ENCODE data around the gene KRT36.

KRT36 gene

GRCh38 chr17:41511116-41511515, 21.4 kb upstream of the KRT36 start:
- TF ChIP-seq, protein P1, sequence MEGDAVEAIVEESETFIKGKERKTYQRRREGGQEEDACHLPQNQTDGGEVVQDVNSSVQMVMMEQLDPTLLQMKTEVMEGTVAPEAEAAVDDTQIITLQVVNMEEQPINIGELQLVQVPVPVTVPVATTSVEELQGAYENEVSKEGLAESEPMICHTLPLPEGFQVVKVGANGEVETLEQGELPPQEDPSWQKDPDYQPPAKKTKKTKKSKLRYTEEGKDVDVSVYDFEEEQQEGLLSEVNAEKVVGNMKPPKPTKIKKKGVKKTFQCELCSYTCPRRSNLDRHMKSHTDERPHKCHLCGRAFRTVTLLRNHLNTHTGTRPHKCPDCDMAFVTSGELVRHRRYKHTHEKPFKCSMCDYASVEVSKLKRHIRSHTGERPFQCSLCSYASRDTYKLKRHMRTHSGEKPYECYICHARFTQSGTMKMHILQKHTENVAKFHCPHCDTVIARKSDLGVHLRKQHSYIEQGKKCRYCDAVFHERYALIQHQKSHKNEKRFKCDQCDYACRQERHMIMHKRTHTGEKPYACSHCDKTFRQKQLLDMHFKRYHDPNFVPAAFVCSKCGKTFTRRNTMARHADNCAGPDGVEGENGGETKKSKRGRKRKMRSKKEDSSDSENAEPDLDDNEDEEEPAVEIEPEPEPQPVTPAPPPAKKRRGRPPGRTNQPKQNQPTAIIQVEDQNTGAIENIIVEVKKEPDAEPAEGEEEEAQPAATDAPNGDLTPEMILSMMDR (IDR thresholded peaks at IDR 0.05; ENCODE audit: low read depth, low read length, poor library complexity, severe bottlenecking) = no peak
- no peak for TF ChIP-seq EZH2phosphoT487 (IDR thresholded peaks at IDR 0.05; ENCODE audit: borderline replicate concordance, low read length)
- Histone ChIP-seq H3K4me2 (ENCODE audit: low read length) (no peak overlapping the region), H3K4me3 (ENCODE audit: low read length) (no peak overlapping the region)

DNA sequence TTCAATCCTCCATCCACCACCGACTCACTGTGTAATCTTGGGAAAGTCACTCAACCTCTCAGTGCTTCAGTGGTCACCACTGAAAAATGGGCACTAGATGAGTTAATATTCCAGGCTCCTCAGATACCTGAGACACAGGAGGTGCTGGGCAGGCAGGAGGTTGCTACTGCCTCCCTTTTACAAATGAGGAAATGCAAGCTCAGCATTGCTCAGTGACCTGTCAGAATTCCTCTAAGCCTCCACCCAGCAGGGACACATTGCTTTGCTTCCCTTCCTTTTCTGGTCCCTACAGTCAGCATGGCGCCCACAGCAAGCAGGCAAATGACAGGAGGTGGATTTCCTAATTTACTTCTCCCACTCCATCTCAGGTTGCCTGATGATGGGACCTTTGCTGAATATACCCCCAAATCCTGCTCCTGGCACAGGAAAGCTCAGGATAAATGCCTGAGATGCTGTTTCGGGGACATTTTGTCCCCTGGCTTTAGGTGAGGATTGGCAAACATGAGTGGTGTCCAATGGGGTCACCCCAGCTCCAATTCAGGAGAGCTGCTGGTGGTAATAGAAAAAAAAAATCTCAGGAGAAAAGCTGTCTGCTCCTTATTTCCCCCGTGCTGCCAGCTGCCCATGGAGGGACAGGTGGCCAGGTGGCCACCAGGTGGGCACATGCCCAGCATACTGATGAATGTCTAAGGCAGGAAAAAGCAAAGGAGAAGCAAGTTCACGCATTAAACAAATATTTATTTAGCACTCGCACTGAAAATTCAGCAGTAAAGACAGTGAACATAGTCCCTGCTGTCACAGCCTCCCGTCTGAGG, 20.7 kb upstream of the KRT36 start:
- Histone ChIP-seq H3K79me2 (ENCODE audit: control insufficient read depth, low read length) (no peaks in the 10 kb centered on the region), H3K27me3 (ENCODE audit: control insufficient read depth, low read length) (no peaks in the 10 kb centered on the region), H3K9me3 (ENCODE audit: control insufficient read depth, insufficient read depth, low read length) (no peaks in the 10 kb centered on the region), H3F3A (ENCODE audit: control insufficient read depth, insufficient read depth) (no peaks in the 10 kb centered on the region), H3K9me2 (replicated peaks; ENCODE audit: control insufficient read depth, low read length) (no peaks in the 10 kb centered on the region), H3K27ac (ENCODE audit: low read depth, low read length) (no peak overlapping the region), H3K4me2 (ENCODE audit: low read length) (no peak overlapping the region), H3K36me3 (ENCODE audit: control insufficient read depth, low read length) (no peaks in the 10 kb centered on the region), H3K4me1 (ENCODE audit: control insufficient read depth, low read length) (no peaks in the 10 kb centered on the region), H4K20me1 (ENCODE audit: control insufficient read depth, insufficient read depth, low read depth, low read length) (no peaks in the 10 kb centered on the region), H3K4me3 (ENCODE audit: low read length) (no peak overlapping the region)
- TF ChIP-seq, protein P1 (IDR thresholded peaks at IDR 0.05; ENCODE audit: low read depth, low read length, poor library complexity, severe bottlenecking) = no peak
- no peak for TF ChIP-seq EZH2phosphoT487 (IDR thresholded peaks at IDR 0.05; ENCODE audit: borderline replicate concordance, low read length)

More at GRCh38 chr17:41511116-41511515, 21.4 kb upstream of the KRT36 start:
- no peaks in the 10 kb centered on the region for H3F3A ChIP-seq (ENCODE audit: control insufficient read depth, insufficient read depth)
- H3K9me2 ChIP-seq (replicated peaks; ENCODE audit: control insufficient read depth, low read length) = no peaks in the 10 kb centered on the region
- H3K27me3 ChIP-seq (ENCODE audit: control insufficient read depth, low read length) = no peaks in the 10 kb centered on the region
- H4K20me1 ChIP-seq (ENCODE audit: control insufficient read depth, insufficient read depth, low read depth, low read length) = no peaks in the 10 kb centered on the region
- no peaks in the 10 kb centered on the region for H3K36me3 ChIP-seq (ENCODE audit: control insufficient read depth, low read length)
- H3K4me1 ChIP-seq (ENCODE audit: control insufficient read depth, low read length) = no peaks in the 10 kb centered on the region
- H3K9me3 ChIP-seq (ENCODE audit: control insufficient read depth, insufficient read depth, low read length) = no peaks in the 10 kb centered on the region
- H3K27ac ChIP-seq (ENCODE audit: low read depth, low read length) = no peak overlapping the region
- no peaks in the 10 kb centered on the region for H3K79me2 ChIP-seq (ENCODE audit: control insufficient read depth, low read length)

- Histone ChIP-seq H3F3A (ENCODE audit: control insufficient read depth, insufficient read depth) (no peaks in the 10 kb centered on the region), H4K20me1 (ENCODE audit: control insufficient read depth, insufficient read depth, low read depth, low read length) (no peaks in the 10 kb centered on the region), H3K27ac (ENCODE audit: low read depth, low read length) (no peak overlapping the region), H3K9me2 (replicated peaks; ENCODE audit: control insufficient read depth, low read length) (no peaks in the 10 kb centered on the region), H3K4me1 (ENCODE audit: control insufficient read depth, low read length) (no peaks in the 10 kb centered on the region), H3K36me3 (ENCODE audit: control insufficient read depth, low read length) (no peaks in the 10 kb centered on the region), H3K4me3 (ENCODE audit: low read length) (no peak overlapping the region), H3K79me2 (ENCODE audit: control insufficient read depth, low read length) (no peaks in the 10 kb centered on the region), H3K9me3 (ENCODE audit: control insufficient read depth, insufficient read depth, low read length) (no peaks in the 10 kb centered on the region), H3K27me3 (ENCODE audit: control insufficient read depth, low read length) (no peaks in the 10 kb centered on the region), H3K4me2 (ENCODE audit: low read length) (no peak overlapping the region)
- TF ChIP-seq, protein P1 (IDR thresholded peaks at IDR 0.05; ENCODE audit: low read depth, low read length, poor library complexity, severe bottlenecking) = no peak
- no peak for TF ChIP-seq EZH2phosphoT487 (IDR thresholded peaks at IDR 0.05; ENCODE audit: borderline replicate concordance, low read length)
These were observed 17.7 kb upstream of the KRT36 start for GRCh38 chr17:41507315-41507880.
